EL (cell line): ENCODE measurements around the gene PCDHGA8.

Source experiments
- DNase-seq: peaks from one replicate; pipeline ENCODE4 v3.0.0-alpha.2; 2016

PCDHGA8 gene

DNA sequence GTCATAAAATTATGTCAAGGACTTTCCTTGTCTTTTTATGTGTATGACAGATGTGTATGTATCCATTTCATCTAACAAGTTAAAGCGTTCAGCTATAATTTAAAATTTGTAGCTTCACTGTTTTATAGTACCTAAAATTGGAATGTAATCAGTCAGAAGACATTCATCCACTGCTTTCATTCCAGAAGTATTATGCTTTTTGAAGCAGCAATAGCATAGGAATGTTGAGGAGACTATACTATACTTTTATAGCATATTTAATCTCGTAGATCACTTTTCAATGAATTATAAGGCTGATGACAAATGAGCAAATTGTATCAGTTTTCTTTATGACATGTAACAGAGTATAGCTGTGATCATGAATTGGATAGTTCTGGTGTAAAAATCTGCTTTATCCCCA, 44.8 kb downstream of the PCDHGA8 start:
- peak; percentile 45 for DNase-seq

DNA sequence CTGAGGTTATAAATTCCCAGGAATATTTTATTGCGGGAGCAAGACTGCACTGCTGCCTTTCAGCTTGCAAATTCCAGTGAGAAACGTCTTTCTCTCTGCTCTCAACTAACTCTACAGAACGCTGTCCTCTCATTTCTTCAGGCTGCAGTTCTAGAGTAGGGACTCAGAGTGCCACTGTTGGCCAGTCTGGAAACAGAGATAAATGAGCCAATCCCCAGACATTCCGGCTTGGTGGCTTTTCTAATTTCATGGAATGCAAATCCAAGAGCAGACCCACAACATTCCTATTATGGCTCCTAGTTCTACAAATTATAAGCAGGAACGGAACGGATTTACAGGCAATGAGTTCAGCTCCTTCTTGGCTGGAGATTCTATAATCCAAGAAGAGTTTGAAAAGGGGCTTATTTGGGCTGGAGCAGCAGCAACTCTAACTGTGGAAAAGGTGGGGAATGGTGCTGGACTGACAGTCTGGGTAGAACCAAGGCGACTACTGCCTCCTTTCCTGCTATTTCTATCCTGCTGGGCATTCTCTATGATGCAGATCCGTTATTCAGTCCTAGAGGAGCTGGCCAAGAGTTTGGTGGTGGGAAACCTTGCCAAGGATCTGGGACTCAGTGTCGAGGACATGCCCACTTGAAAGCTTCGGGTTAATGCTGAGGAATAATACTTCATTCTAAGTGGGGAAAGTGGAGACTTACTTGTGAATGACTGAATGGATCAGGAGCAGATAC, 47.1 kb downstream of the PCDHGA8 start:
- no peak for DNase-seq

DNA sequence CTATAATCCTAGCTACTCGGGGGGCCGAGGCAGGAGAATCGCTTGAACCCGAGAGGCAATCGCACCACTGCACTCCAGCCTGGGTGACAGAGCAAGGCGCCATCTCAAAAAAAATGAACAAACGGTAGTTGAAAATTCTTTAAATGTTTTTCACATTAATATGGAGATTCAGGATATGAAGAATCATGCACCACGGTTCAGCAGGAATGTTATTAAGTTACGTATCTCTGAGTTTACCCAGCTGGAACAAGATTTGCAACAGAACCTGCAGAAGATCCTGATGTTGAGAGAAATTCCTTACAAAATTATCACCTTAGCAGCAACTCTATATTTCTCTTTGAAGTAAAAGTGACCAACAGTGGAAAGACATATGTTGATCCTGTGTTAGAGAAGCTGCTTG, 47.9 kb downstream of the PCDHGA8 start:
- no peak for DNase-seq

DNA sequence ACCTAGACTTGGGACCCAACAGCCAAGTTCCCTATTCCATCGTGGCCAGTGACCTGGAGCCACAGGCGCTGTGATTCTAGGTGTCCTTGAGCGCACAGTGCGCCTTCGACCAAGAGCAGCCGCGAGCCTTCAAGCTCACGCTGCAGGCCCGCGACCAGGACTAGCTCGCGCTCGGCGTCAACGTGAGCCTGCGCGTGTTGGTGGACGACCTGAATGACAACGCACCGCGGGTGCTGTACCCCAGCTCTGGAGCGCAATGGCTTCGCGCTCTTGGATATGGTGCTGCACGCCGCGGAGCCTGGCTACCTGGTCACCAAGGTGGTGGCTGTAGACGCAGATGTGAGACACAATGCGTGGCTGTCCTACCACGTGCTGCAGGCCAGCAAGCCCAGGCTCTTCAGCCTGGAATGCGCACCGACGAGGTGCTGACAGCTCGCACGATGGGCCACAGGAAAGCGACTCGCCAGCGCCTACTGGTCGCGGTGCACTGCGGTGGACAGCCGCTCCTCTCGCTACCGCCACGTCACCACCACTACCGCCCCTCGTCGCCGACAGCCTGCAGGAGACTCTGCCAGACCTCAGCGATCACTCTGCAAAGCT, 49.2 kb downstream of the PCDHGA8 start:
- DNase-seq: no peak
